ENCODE results near the gene EDEM2. TPM values are rescaled to one million over a fixed set of nuclear protein-coding genes. Genes with fewer than 3 reads are reported as not detected.
"Not testable (repeated sequence)": the region's sequence is repeated elsewhere in the genome, so short reads cannot be mapped to it uniquely, and the experiment has no call there.

The EDEM2 gene
- total and polyA plus RNA-seq, 2 of the 4 experiments (the other 2 are of a cell fraction) = 19.0 to 27.4 TPM

DNA sequence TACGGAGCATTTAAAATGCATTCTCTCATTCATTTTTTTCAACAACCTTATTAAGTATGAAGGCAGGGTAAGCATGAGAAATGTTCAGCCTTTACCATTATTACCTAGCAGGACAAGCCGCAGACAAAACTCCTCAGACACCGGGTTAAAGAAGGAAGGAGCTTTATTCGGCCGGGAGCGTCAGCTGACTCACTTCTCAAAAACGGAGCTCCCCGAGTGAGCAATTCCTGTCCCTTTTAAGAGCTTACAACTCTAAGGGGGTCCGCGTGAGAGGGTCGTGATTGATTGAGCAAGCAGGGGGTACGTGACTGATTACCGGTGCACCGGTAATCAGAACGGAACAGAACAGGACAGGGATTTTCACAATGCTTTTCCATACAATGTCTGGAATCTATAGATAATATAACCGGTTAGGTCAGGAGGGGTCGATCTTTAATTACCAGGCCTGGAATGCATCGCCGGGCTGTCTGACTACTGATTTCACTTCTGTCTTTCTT is 487 bp upstream of the EDEM2 start:
- H3K4me2 ChIP-seq (ENCODE audit: low read depth, low read length) = peak overlapping the region; percentile 42
- H3K27me3 ChIP-seq (ENCODE audit: control insufficient read depth, insufficient read depth, low read length); H3K9me1 ChIP-seq (ENCODE audit: insufficient read depth, low read length); H2BK20ac ChIP-seq (ENCODE audit: low read depth, low read length); H3K4me1 ChIP-seq (ENCODE audit: control insufficient read depth, insufficient read depth, low read length); DNase-seq; H4K20me1 ChIP-seq (ENCODE audit: insufficient read depth, low read length); H2AK5ac ChIP-seq (ENCODE audit: low read depth, low read length); H2BK15ac ChIP-seq (ENCODE audit: low read depth, low read length); H3K18ac ChIP-seq (ENCODE audit: low read depth, low read length); dilution Hi-C loops (cut with HindIII; ENCODE audit: low sequenced_read_pairs, unreplicated experiment); H3K36me3 ChIP-seq (ENCODE audit: control insufficient read depth, insufficient read depth, low read length); BruUV-seq (replicated peaks); H3K9me3 ChIP-seq (ENCODE audit: control insufficient read depth, insufficient read depth, low read length); H2AK9ac ChIP-seq (replicated peaks; ENCODE audit: low read depth, low read length, poor library complexity): not testable (repeated sequence)
- H2AFZ ChIP-seq (replicated peaks; ENCODE audit: low read length, poor library complexity) = peak overlapping the region; percentile 76
- ChIA-PET CTCF (interaction anchor here (0.6 to 3.5 kb wide), 4 partner anchors 52 to 69 kb away, joined by 3 to 26 read pairs (median 6); no protein-coding TSS in a partner anchor), POLR2A (ENCODE audit: unreplicated experiment) (interaction anchor here (0.6 kb wide), 1 partner anchor 15 kb away, joined by 3 read pairs; no protein-coding TSS in a partner anchor)
- peak overlapping the region; percentile 69 to 82 for H4K8ac ChIP-seq (ENCODE audit: low read depth in 2 of 2, low read length in 2 of 2)
- H3K56ac ChIP-seq (ENCODE audit: extremely low read depth, insufficient read depth, low read length) = peak overlapping the region; percentile 19
- H2BK120ac ChIP-seq (ENCODE audit: low read depth, low read length) = peak overlapping the region; percentile 5; the same call in 1 of the 2 replicates
- in situ Hi-C loops (cut with MboI; ENCODE audit: low sequenced_read_pairs) (loop anchor here (5.0 to 25.0 kb wide), 3 partner anchors 57 to 290 kb away; partner anchors contain the start of gene GDF5), intact Hi-C loops (cut with micrococcal nuclease) (loop anchor here (2.0 kb wide), 1 partner anchor 25 kb away; the partner anchor contains the start of gene PROCR)
- peak overlapping the region; percentile 39; the same call in 1 of the 2 replicates for H3K9ac ChIP-seq (ENCODE audit: low read depth, low read length)
- peaks cover 4 to 10% of the 10 kb centered on the region in 2 experiments for H3K79me1 ChIP-seq (ENCODE audit: low read depth in 1 of 2, low read length in 2 of 2)
- H3K23ac ChIP-seq (ENCODE audit: low read depth, low read length) = peak overlapping the region; percentile 66; the same call in 1 of the 2 replicates
- peak overlapping the region; percentile 6 for H3K14ac ChIP-seq (replicated peaks; ENCODE audit: low read depth, low read length)
- peak overlapping the region; percentile 37; the same call in 1 of the 2 replicates for H3K4ac ChIP-seq (ENCODE audit: low read depth, low read length)
- peak overlapping the region; percentile 19 for H4K91ac ChIP-seq (ENCODE audit: insufficient read depth, low read depth, low read length)
- H2BK5ac ChIP-seq (ENCODE audit: low read depth, low read length, poor library complexity, severe bottlenecking) = peak overlapping the region; percentile 72
- peak overlapping the region; percentile 9; the same call in 1 of the 2 replicates for H4K5ac ChIP-seq (ENCODE audit: low read depth, low read length)
- WGBS, 2 experiments (ENCODE audit: extremely low coverage in 2 of 2, insufficient read length in 1 of 2) = no CpG with 5 or more reads among the region's 19 CpGs
- peak overlapping the region; percentile 28 for H3K27ac ChIP-seq (ENCODE audit: insufficient read depth, low read length)
- peak overlapping the region; percentile 82 for H3K4me3 ChIP-seq (ENCODE audit: insufficient read depth, low read depth, low read length)
- peak; percentile 50 for TF ChIP-seq USF2 (IDR thresholded peaks at IDR 0.05; ENCODE audit: low read depth, low read length)
- peak; percentile 42 for ATAC-seq (ENCODE audit: low read depth)

Measured in IMR-90 (cell line).